ENCODE results near the gene ASPHD1.

DNA sequence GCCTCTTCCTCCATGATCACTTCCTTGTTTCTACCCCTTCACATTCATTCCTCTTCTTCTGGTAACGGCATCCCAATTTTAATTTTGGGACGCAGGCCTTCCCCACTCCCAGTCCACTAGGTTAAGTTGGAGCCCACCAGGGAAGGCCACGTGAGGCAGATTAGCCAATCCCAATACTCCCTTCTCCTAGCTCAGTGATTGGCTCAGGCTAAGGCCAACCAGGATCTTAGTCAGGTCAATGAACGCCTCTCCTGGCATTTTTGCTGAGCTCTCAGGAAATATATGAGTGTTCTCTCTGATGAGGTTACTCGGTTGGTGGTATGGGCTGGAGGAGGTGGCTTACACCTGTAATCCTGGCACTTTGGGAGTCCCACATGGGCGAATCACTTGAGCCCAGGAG is 16.3 kb upstream of the ASPHD1 start:
- TF ChIP-seq POLR2A (IDR thresholded peaks at IDR 0.05; ENCODE audit: low read depth, low read length) (no peak), TAF1 (IDR thresholded peaks at IDR 0.05; ENCODE audit: low read depth, low read length) (no peak), POU2F2 (IDR thresholded peaks at IDR 0.05; ENCODE audit: low read depth, low read length) (no peak), SPI1 (IDR thresholded peaks at IDR 0.05; ENCODE audit: low read depth, low read length) (no peak), POLR2AphosphoS5 (IDR thresholded peaks at IDR 0.05; ENCODE audit: low read depth, low read length) (no peak), PAX5 (IDR thresholded peaks at IDR 0.05; ENCODE audit: insufficient read depth, low read length, severe bottlenecking) (no peak)
